ENCODE results near the gene EBI3. TPM values are rescaled to one million over a fixed set of nuclear protein-coding genes. Genes with fewer than 3 reads are reported as not detected.

The EBI3 gene
- total RNA-seq, 1 experiment from 2014 or later: not detected

DNA sequence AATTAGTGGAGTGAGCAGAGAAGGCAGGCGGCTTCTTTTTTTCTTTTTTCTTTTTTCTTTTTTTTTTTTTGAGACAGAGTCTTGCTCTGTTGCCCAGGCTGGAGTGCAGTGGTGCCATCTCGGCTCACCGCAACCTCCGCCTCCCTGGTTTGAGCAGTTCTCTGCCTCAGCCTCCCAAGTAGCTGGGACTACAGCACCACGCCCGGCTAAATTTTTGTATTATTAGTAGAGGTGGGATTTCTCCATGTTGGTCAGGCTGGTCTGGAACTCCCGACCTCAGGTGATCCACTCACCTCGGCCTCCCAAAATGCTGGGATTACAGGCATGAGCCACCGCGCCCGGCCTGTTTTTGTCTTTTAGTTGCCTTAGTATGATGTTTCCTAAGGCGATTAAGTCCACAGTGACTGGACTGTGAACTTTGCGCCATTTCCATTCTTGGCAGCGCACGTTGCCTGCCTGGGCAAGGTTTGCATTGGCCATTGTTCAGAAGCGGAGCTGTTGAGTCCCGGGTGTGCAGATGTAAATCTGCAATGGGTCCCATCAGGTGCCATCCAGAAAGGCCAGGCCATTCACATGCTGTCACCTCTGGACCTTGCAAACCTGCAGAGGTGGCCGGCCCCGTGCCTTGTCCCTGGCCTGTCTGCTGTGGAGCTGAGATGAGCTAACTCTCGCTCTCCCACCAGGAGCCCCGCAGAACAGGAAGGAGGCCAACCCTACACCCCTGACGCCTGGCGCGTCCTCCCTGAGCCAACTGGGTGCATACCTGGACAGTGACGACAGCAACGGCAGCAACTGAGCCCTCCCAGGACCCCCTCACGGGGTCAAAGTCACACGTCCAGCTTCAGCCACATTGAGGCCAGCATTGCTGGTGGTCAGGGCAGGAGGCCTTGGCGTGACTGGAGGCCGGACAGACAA is 38.8 kb downstream of the EBI3 start:
- ATAC-seq (no peak), DNase-seq (no peak)
- no peaks in the 10 kb centered on the region for H3K79me2 ChIP-seq (ENCODE audit: low read length)
- H3K4me3 ChIP-seq (ENCODE audit: low read length): no peak overlapping the region
- ChIA-PET POLR2A (ENCODE audit: unreplicated experiment) (interaction anchor here (0.6 kb wide), 1 partner anchor 107 kb away, joined by 3 read pairs; no protein-coding TSS in a partner anchor), CTCF (interaction anchor here (1.7 to 2.0 kb wide), 2 partner anchors 75 to 84 kb away, joined by 10 to 23 read pairs; partner anchors contain the start of gene MPND)
- H2AFZ ChIP-seq (ENCODE audit: low read length): no peak overlapping the region
- H3F3A ChIP-seq (ENCODE audit: low read length, unreplicated experiment): no peaks in the 10 kb centered on the region
- no peaks in the 10 kb centered on the region for H4K20me1 ChIP-seq (ENCODE audit: low read length)
- H3K4me1 ChIP-seq (ENCODE audit: insufficient read depth, low read length): no peaks in the 10 kb centered on the region
- no peak for TF ChIP-seq EZH2 (IDR thresholded peaks at IDR 0.05; ENCODE audit: low read length, unreplicated experiment)
- TF ChIP-seq, protein P1, sequence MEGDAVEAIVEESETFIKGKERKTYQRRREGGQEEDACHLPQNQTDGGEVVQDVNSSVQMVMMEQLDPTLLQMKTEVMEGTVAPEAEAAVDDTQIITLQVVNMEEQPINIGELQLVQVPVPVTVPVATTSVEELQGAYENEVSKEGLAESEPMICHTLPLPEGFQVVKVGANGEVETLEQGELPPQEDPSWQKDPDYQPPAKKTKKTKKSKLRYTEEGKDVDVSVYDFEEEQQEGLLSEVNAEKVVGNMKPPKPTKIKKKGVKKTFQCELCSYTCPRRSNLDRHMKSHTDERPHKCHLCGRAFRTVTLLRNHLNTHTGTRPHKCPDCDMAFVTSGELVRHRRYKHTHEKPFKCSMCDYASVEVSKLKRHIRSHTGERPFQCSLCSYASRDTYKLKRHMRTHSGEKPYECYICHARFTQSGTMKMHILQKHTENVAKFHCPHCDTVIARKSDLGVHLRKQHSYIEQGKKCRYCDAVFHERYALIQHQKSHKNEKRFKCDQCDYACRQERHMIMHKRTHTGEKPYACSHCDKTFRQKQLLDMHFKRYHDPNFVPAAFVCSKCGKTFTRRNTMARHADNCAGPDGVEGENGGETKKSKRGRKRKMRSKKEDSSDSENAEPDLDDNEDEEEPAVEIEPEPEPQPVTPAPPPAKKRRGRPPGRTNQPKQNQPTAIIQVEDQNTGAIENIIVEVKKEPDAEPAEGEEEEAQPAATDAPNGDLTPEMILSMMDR (conservative IDR thresholded peaks at IDR 0.05; ENCODE audit: low read depth, low read length): no peak
- TF ChIP-seq EZH2phosphoT487 (IDR thresholded peaks at IDR 0.05; ENCODE audit: borderline replicate concordance, low read length): no peak
- H3K4me2 ChIP-seq (ENCODE audit: low read length): no peak overlapping the region
- no peak overlapping the region for H3K9ac ChIP-seq (ENCODE audit: low read length)
- H3K27me3 ChIP-seq (ENCODE audit: low read length): no peaks in the 10 kb centered on the region
- intact Hi-C loops (cut with micrococcal nuclease): loop anchor here (5.0 kb wide), 1 partner anchor 84 kb away; no protein-coding TSS in a partner anchor
- no peak overlapping the region for H3K27ac ChIP-seq (ENCODE audit: low read length)
- H3K9me2 ChIP-seq (replicated peaks; ENCODE audit: low read length): no peaks in the 10 kb centered on the region
- no TSS peak for BruUV-seq (replicated peaks)
- peaks cover 5% of the 10 kb centered on the region; the same call in 1 of the 2 replicates for H3K36me3 ChIP-seq (ENCODE audit: low read depth, low read length)
- no peaks in the 10 kb centered on the region for H3K9me3 ChIP-seq (ENCODE audit: low read length)

DNA sequence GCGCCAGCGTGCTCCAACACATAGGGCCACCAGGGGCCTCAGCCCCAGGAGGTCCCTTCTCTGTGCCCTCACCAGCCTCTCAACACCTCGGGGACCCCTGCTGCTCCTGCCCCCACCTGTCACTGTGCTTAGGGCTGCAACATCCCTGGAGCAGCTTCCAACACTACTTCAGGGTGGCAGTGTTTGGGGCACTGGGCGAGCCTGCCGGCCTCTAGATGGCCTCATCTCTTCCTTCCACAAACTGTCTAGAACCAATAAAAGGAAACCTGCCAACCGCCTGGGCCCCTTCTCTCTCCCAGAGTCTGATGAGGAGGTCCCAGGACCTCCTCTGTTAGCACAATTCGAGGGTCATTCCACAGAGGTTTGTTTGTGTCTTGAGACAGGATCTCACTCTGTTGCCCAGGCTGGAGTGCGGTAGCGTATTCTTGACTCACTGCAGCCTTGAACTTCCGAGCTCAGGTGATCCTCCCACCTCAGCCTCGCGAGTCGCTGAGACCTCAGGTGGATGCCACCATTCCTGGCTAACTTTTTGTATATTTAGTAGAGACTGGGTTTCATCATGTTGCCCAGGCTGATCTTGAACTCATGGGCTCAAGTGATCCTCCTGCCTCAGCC is 39.6 kb downstream of the EBI3 start:
- no peaks in the 10 kb centered on the region for H3K9me3 ChIP-seq (ENCODE audit: low read length)
- H3K4me2 ChIP-seq (ENCODE audit: low read length): no peak overlapping the region
- no peaks in the 10 kb centered on the region for H3F3A ChIP-seq (ENCODE audit: low read length, unreplicated experiment)
- peaks cover 5% of the 10 kb centered on the region; the same call in 1 of the 2 replicates for H3K36me3 ChIP-seq (ENCODE audit: low read depth, low read length)
- no peak for DNase-seq
- no peaks in the 10 kb centered on the region for H3K79me2 ChIP-seq (ENCODE audit: low read length)
- ChIA-PET CTCF (no interaction called here), POLR2A (ENCODE audit: unreplicated experiment) (no interaction called here)
- intact Hi-C loops (cut with micrococcal nuclease): loop anchor here (5.0 kb wide), 1 partner anchor 83 kb away; no protein-coding TSS in a partner anchor
- BruUV-seq (replicated peaks): no TSS peak
- no peak overlapping the region for H2AFZ ChIP-seq (ENCODE audit: low read length)
- ATAC-seq: no peak
- H3K4me1 ChIP-seq (ENCODE audit: insufficient read depth, low read length): no peaks in the 10 kb centered on the region
- H4K20me1 ChIP-seq (ENCODE audit: low read length): no peaks in the 10 kb centered on the region
- H3K27ac ChIP-seq (ENCODE audit: low read length): no peak overlapping the region
- TF ChIP-seq EZH2 (IDR thresholded peaks at IDR 0.05; ENCODE audit: low read length, unreplicated experiment) (no peak), EZH2phosphoT487 (IDR thresholded peaks at IDR 0.05; ENCODE audit: borderline replicate concordance, low read length) (no peak)
- TF ChIP-seq, protein P1 (conservative IDR thresholded peaks at IDR 0.05; ENCODE audit: low read depth, low read length): no peak
- no peaks in the 10 kb centered on the region for H3K27me3 ChIP-seq (ENCODE audit: low read length)
- H3K9ac ChIP-seq (ENCODE audit: low read length): no peak overlapping the region
- H3K9me2 ChIP-seq (replicated peaks; ENCODE audit: low read length): no peaks in the 10 kb centered on the region
- no peak overlapping the region for H3K4me3 ChIP-seq (ENCODE audit: low read length)

Measured in PC-3 (cell line).